Activated CD8-positive, alpha-beta memory T cell treated with anti-CD3 and anti-CD28 coated beads, Interleukin-2, amount 50 U/mL, for 1 hour (primary cell): ENCODE measurements around the gene PAQR7.
A peak's percentile ranks its signal among the peaks of the same experiment; 100 is the strongest.

Experiments
- DNase-seq: peaks from one replicate; pipeline ENCODE4 v3.0.0-alpha.2; 2020; ENCODE audit errors: extremely low read depth

The PAQR7 gene, protein sequence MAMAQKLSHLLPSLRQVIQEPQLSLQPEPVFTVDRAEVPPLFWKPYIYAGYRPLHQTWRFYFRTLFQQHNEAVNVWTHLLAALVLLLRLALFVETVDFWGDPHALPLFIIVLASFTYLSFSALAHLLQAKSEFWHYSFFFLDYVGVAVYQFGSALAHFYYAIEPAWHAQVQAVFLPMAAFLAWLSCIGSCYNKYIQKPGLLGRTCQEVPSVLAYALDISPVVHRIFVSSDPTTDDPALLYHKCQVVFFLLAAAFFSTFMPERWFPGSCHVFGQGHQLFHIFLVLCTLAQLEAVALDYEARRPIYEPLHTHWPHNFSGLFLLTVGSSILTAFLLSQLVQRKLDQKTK

DNA sequence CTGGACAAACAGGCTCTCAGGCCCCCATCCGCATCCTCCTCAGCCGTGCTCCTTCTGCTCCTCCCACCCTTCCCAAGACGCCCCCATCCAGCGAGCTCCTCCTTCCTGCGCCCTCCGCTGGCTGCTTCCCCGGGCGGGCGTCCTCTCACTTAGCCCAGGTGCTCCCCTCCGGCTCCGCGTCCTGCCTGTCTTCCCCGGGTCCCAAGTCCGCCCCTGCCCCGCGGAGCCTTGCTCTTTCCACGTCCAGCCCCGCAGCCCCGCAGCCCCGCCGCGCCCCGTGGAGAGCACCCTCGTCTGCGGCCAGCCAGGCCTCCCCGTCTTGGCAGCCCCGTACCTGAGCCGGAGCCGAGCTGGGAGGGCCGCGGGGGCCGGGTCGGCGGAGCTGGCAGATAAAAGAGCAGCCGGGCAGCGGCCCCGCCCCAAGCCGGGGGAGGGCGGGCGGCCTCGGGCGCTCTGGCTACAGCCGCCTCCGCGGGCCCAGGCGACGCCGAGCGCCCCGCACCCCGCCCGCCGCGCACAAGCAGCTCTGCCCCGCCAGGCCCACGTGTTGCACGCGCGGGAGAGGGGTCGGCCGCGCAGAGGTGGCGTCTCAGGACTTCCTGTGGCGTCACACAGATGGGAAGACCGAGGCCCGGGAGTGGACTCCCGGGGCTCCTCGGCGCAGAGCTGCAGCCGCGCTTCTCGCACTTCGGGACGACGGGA, at the start of gene PAQR7:
Gene PAQR7 (minus strand): TSS at position 555 of the 702 bp plus-strand sequence. CDS start 11,869 bp downstream, outside the sequence.
- DNase-seq, result no peak

DNA sequence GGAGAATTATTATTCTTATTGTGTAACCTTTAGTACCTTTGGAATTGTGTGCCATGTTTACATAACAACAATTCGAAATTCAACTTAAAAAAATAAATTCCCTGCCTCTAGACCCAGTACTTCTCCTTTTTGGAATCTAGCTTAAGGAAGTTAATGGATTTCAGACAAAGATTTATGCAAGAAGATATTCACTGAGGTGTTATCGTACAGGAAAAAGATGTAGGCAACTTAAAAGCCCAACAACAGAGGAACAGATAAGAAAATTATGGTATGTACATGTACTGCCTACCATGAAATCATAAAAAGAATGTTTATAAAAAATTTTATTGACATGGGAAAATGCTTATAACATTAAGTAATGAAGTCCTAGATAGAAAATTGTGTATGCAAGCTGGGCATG, 48.9 kb upstream of the PAQR7 start:
- no peak for DNase-seq

DNA sequence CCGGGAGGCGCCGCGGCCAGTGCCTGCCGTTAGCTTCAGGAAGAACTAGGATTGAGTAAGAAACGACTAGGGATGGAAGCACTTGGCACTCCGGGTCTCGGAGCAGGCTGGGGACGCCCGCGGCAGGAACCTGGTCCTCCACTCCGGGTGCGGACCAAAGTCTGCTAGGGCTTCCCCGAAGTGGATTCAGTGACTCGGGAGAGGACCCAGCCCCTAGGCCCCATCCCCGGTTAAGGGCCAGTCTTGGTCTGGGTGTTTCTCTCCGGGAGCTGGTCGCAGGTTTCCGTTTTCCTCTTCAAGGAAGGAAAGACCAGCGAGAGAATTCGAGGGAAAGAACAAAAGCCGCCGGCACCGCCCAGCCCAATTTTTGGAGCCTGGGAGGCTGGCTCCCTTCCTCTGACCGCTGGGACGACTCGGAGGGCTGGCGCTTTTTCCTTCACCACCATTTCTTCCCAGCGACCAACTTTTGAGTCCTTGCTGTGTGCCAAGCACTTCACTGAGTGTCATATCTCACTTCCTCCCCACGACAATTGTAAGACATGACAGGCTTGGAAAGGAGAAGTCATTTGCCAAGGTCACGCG, 47.6 kb upstream of the PAQR7 start:
- DNase-seq, result no peak

DNA sequence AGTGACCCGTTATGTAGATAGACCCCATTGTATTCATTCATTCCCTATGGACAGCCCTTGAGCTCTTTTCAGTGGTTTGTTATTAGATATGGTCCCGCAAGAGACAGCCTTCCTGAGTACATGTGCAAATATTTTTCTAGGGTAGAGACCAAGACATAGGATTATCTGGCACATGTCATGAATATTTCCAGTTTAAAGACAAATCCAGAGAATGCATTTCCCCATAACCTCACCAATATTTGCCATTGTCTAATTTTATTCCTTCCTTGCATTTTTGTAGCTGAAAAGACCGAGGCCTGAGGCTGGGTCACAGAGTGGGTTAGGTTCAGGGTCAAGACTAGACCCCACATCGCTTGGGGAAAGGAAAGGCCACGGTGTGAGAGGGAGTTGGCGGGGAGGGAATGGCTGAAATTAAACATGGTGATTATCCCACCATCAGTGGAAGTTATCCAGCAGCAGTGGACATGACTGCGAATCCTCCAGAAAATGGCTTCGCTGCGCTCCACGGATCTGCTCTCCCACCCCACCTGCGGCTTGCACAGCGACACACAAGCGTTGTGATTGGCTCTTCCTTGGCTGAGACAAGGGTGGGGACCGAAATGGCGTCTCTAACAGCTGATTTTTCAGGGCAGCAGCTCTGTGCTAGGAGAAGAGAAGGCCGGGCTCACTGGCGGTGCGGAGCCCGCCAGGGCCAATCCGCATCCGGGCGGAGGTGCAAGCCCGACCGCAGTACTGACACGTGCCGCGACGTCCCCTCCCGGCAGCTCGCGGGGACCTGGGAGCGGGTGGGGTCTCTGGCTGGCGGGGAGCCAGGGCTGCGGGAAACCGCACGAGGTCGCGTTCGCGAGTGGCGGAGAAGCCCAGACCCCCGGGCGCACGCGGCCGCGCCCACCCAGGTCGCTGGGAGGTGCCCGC, 46.8 kb upstream of the PAQR7 start:
- no peak for DNase-seq

DNA sequence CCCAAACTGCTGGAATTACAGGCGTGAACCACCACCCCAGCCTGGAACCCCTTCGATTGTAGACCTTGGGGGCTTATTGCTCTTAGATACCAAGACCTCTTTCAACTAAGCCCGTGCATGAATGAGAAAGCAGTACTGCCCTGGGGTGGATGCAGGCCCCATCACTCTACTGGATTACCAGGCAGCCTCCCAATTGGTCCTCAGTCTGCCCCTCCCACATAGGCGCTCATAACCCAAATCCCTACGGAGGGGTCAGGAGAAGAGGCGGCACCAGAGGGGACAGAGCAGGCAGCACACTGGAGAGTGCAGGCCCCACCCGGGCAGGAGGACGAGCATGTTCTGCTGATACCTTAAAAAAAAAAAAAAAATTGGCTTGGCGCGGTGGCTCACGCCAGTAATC, 43.1 kb upstream of the PAQR7 start:
- DNase-seq, result no peak

DNA sequence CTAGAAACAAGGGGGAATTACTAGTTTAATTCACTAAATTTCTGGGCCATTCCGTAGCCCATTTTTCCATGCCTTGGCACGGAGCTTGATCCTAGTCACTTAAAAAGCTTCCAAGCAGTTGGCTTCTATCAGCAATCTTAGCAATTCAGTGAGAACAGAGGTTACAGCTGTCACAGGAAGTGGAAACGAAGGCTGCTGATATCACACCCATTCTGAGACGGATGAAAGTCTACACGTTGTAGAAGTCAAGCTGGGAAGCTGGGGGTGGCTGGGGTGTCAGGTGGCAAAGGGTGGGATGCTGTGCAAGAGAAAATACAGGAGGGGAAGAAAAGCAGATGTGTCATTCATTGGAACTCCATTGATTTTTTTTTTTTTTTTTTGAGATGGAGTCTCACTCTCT, 42.5 kb upstream of the PAQR7 start:
- no peak for DNase-seq

DNA sequence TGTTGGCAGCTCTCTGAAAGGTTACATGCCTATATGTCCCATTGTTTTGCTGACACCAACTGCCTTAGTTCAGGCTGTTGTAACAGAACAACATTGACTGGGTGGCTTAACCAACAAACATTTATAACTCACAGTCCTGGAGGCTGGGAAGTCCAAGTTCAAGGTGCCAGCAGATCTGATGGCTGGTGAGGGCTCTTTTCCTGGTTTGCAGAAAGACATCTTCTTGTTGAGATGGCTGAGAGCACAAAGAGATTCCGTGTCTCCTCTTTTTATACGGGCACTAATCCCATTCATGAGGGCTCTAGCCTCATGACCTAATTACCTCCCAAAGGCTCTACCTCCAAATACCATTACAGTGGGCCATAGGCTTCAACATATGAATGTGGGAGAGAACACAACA, 41.0 kb upstream of the PAQR7 start:
- DNase-seq, result no peak

DNA sequence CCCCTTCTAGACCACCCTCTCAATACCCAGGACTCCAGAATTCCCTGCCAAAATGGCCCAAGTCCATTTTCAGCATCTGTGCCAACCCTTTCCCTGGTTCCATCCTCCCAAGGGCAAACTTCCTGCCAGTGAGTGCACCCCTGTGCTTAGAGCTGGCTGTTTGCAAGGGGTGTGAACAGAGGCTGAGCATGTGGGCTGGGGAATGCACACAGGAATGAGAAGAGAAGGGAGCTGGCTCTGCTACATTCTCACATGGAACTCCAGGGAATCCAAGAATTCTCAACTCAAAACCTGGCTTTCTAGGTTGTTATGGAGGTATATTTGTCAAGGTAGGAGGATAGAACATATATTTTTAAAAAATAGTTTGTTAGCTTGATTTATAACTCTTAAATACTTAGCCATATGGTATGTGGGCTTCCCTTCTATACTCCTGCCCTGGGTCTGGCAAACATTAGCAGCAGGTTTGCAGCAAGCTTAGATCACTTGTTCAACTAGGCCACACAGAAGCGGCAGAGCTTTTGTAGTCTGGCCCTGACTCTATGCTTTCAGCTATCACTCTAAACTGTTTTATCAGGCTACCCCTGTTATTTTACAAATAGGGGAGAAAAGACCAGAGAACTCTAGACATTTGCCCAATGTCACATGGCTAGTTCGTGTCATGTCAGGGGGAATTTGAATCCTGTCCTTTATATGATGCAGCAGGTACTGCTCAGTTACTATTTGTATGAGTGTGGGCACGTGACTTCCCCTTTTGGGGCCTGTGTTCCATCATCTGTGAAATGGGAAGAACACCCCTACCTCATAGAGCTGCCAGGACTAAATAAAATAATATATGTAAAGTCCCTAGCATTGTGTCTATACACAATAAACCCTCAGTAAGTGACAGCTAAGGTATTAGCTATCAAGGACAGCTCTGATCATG, 38.8 kb upstream of the PAQR7 start:
- no peak for DNase-seq

DNA sequence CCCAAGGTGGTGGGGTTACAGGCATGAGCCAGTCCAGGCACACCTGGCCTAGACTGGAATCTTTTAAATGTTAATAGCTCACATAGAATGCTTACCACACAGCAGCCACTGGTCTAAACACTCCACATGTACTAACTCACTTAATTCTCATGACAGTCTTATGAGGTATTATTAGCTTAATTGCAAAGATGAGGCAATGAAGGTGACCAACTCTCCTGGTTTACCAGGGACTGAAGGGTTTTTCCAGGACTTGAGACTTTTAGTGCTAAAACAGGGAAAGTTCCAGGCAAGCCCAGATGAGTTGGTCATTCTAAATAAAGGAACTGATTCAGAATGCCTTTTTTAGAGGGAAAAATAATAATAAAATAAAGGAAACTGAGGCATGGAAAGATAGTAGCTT, 37.7 kb upstream of the PAQR7 start:
- no peak for DNase-seq

DNA sequence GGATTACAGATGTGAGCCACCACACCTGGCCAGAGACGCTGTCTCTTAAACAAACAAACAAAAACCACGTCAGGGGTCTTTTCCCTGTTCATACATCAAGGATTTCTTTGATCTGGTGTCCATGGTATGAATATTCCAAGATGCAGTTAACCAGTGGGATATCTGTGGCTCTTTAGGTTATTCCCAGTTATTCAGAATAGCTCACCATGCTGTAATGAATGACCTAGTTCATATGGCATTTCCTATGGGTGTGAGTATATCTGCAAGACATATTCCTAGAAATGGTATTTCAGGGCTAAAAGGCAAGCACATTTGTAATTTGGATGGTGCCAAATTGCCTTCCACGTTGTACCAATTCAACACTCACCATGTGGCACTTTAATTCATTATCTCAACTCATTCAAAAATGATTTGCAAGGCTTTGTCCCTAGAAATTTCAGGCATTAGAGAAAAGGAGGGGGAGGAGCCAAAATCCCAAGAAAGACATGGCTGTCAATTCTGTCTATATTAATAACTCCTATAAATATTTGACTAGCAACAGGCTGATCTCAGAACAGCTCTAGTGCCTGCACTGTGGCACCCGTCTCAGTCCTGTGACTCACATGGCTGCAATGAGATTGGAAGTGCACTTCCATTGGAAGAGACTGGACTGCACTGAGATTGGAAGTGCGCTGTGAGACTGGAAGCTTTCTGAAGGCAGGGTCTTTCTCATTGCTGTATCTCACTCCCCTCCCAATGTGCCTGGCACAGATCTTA, 36.7 kb upstream of the PAQR7 start:
- DNase-seq, result no peak

DNA sequence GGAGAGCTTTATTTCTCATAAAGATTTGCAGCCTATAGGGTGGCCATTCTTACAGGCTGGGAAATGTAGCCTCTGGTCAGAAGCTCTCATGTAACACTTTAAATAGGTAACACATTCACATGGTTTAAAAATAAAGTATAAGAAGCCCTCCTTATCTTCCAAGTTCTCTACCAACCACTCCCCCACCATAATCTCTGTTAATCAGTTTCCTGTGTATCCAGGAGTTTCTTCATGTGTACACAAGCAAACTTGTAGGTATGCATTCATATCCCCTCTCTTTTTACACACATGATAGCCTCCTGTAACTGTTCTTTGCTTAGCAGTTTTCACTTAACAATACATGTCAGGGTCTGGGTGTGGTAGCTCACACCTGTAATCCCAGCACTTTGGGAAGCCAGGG, 35.7 kb upstream of the PAQR7 start:
- no peak for DNase-seq

DNA sequence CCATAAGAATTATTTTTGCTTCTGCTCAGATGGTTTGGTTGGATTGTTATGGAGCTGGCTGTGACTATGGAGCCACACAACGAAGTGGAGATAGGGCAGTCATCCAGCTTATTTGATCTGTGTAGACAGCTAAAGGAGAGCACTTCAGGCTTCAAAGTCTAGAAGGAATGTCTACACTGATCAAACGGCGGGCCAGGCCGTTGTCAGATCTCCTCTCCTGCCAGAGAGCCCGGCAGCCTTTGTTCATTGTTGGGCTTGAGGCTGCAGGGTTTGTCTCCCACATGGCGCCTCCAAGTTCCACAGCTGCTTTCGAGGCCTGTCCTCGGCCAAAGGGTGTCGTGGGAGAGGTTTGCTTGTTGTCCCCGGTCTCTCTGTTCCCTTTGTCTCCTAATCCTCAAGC, 33.5 kb upstream of the PAQR7 start:
- DNase-seq, result no peak

DNA sequence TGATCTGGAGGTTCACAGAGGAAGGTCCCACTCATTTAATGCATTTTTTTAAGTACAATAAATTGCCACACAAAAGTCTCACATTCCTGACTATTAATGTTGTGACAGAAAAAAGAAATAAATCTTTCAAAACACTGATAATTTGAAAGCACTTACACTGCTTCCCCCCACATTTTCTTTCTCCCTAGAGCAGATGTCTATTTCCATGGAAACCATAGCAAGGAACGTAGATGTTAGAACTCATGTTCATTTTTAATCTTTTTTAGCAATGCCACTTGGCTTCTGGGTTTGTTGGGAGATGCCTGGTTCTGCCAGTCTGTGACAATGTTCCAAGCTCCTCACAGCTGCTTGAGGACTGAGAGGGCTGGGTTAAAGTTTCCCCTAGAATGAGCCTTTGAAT, 32.7 kb upstream of the PAQR7 start:
- no peak for DNase-seq

DNA sequence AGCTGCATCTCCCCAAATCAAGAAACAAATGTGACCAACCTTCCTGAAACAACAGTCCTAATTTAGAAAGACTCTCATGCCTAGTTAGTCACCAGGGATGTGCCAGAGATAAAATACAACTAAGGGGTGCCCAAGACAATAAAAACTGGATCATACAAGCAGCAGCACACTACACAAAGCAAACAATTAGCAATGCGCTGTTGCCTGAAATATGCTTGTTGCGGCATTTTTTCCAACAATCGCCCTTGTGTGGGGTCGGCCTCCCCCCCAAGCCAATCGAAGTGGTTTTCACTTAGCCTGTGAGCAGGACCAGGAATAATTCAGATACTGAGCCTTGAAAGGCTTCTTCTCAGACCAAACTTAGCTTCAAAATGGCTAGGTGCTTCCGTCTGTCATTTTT, 32.1 kb upstream of the PAQR7 start:
- DNase-seq, result no peak

DNA sequence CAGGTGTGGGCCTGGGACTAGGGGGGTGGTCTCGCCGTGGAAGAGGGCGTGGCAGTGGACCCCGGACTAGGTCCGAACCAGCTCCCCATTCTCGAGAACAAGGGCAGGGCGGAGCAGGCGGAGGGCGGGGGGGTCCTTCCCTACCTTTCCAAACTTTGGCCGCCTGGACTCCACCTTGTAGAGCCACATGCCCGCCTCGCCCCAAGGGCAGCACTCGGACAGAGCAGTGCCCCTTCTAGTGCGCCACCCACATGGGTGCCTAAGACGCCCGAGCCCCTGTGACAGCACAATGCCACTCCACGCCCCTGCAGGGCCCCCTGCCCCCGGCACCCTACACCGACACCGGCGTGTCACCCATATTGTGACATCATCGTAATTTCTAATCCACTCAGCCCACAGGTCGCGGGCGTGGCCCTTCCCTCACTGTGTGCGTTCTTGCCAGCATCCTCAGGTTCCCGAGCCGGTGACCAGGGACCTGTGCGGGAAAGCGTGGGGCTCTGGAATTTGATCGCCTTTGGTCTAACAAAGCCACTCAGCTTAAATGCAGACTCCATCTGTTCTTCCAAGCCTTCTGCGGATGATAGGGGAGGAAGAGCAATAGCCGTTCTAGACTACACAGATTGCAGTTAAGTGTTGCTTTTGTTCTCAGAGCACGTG, 31.3 kb upstream of the PAQR7 start:
- no peak for DNase-seq

DNA sequence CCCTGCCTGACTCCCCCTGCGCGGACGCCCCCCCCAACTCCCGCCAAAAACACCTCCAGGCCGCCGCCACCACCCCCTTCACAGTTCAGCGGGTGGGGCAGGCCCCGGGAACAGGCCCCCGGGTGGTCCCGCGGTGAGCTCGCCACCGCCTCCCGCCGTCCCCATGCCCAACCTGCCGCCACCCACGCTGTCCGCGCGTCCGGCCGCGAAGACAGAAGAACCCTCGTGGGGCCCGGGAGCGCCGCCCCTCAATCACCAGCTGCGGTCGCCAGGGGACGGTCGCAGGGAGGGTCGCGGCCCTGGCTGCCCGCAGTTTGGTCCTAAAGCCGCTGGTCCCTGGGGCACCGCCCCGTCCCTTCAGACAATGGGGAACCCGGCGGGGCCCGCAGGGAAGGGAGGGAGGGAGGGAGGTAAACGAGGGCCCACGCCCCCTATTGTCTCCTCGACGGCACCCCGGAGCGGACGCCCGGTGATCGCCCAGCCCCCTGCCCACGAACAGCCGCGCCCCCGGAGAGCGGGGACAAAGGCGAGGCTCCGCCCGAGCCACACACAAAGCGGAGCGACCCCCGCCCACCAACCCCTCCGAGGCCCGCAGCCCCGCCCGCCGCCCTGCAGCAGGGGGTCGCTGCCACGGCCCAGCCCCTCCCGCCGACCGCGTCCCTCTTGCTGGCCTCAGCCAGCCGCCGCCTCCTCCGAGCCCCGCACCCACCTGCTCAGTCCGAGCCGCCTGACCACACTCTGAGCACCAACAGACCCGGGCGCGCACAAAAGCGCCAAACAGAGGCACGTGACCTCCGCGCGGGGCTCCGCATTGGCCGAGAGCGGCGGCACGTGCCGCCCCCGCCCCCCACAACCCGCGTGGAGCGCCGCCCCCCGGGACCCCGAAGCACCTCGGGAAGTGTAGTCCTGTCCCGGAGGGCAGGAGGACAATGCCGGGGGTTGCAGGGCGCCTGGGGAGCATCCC, 30.5 kb upstream of the PAQR7 start, which contains the start of gene STMN1:
Gene STMN1 (minus strand): TSS at position 740 of the 964 bp plus-strand sequence. CDS start 1,743 bp downstream, outside the sequence.
- peak; percentile 51 for DNase-seq

DNA sequence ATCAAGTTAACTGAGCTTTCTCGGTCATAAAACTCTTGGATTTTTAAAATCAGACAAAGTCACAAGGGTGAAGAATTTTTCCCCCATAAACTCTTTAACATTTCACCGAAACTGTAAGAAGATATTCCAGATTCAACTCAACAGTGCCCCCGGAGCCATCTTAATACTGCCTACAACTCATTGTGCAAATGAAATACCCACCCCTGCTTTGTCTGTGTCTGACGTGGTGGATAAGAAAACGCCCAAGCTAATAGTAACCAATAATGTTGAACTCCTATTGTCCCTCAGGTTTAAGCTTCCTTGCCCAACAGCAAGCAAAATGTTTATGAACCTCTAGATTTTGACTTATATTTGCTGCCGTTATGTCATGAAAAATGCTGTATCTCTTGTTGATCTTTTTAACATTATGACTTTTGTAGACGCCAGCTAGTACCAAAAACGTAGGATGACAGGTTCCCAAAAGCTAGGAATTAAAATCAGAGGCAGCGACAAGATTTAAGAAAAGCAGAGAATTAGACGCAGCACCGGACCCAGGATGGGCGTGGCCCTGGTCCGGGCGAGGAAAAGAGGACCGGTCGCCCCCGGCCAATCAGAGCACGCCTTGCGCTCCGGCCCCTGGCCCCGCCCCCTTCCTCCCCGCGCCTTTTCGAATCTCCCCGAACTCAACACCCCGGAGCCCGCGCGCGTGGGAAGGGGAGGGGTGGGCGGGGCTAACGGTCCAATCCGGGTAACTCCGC, 29.6 kb upstream of the PAQR7 start:
- DNase-seq, result peak; percentile 60

DNA sequence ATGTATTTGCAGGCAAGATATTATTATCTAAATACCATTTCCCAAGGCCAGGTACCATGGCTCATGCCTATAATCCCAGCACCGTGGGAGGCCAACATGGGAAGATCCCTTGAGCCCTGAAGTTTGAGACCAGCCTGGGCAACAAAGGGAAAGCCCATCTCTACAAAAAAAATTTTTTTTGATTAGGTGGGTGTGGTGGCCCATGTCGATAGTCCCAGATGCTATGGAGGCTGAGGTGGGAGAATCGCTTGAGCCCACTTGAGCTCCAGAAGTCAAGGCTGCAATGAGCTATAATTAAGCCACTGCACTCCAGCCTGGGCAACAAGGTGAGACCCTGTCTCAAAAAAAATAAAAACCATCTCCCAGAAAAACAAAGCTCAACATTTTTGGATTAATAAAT, 28.5 kb upstream of the PAQR7 start:
- DNase-seq, result no peak
